ENCODE measurements around the gene SLC35F3.

DNA sequence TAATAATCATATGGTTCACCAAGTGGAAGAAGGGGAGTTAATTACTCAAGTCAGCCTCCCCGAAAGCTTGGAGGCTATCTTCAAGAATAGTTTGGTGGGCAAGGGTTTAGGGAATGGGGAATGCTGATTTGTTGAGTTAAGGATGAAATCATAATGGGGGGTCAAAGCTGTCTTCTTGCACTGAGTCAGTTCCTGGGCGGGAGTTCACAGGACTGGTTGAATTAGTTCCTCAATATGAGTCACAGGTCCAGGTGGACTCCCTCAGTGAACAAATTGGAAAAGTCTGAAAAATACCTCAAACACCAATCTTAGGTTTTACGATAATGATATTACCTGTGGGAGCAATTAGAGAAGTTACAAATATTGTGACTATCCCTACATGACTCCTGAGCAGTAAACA is 353.6 kb downstream of the SLC35F3 start:
- TF ChIP-seq CTCF (IDR thresholded peaks at IDR 0.05 in 4 of 5, conservative IDR thresholded peaks at IDR 0.05 in 1 of 5) = no peak
- TF ChIP-seq POLR2A (IDR thresholded peaks at IDR 0.05) = no peak
